ENCODE results near the gene TSPAN9. TPM values are rescaled to one million over a fixed set of nuclear protein-coding genes. Genes with fewer than 3 reads are reported as not detected.
A peak's percentile ranks its signal among the peaks of the same experiment; 100 is the strongest.

Gene TSPAN9
- total and polyA plus RNA-seq, 8 donors: 1.4 to 58.3 (median 7.9) TPM

DNA sequence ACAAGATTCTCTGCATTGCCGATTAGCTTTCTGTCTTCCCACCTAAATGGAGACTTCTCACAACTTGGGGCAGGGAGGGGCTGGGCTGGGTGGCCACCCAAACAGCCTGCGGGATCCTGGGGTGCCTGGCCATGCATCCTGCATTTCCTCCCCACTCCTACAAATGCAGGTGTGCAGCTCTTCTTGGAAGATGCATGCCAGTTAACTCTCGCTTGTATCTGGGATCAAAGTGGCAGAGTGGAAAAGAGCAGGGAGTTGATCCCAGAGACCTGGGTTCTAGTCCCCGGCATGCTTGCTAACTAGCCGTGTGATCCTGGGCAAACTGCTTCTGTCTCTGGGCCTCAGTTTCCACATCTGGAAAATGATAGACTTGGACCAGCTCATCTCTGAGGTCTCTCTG is 136.6 kb downstream of the TSPAN9 start:
- WGBS, 5 donors: 84 to 95% (median 91%) methylated on average over 4 to 5 of the region's 5 CpGs
- TF ChIP-seq, protein P1, sequence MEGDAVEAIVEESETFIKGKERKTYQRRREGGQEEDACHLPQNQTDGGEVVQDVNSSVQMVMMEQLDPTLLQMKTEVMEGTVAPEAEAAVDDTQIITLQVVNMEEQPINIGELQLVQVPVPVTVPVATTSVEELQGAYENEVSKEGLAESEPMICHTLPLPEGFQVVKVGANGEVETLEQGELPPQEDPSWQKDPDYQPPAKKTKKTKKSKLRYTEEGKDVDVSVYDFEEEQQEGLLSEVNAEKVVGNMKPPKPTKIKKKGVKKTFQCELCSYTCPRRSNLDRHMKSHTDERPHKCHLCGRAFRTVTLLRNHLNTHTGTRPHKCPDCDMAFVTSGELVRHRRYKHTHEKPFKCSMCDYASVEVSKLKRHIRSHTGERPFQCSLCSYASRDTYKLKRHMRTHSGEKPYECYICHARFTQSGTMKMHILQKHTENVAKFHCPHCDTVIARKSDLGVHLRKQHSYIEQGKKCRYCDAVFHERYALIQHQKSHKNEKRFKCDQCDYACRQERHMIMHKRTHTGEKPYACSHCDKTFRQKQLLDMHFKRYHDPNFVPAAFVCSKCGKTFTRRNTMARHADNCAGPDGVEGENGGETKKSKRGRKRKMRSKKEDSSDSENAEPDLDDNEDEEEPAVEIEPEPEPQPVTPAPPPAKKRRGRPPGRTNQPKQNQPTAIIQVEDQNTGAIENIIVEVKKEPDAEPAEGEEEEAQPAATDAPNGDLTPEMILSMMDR (IDR thresholded peaks at IDR 0.05): no peak
- no peak for TF ChIP-seq POLR2A (IDR thresholded peaks at IDR 0.05)
- no peak for TF ChIP-seq POLR2AphosphoS5 (IDR thresholded peaks at IDR 0.05)
- no peak for TF ChIP-seq EP300 (IDR thresholded peaks at IDR 0.05)
- Histone ChIP-seq H3K36me3 (peaks cover 0 to 22% (median 5%) of the 10 kb centered on the region in 4 donors), H3K9me3 (no peaks in the 10 kb centered on the region), H3K27ac (no peak overlapping the region), H3K4me1 (peaks cover 0 to 25% (median 10%) of the 10 kb centered on the region in 4 donors), H3K4me3 (no peak overlapping the region), H3K27me3 (no peaks in the 10 kb centered on the region)
- no peak for DNase-seq
- intact Hi-C loops (cut with DNase I; ENCODE audit: low total_unique reads): no loop called here

DNA sequence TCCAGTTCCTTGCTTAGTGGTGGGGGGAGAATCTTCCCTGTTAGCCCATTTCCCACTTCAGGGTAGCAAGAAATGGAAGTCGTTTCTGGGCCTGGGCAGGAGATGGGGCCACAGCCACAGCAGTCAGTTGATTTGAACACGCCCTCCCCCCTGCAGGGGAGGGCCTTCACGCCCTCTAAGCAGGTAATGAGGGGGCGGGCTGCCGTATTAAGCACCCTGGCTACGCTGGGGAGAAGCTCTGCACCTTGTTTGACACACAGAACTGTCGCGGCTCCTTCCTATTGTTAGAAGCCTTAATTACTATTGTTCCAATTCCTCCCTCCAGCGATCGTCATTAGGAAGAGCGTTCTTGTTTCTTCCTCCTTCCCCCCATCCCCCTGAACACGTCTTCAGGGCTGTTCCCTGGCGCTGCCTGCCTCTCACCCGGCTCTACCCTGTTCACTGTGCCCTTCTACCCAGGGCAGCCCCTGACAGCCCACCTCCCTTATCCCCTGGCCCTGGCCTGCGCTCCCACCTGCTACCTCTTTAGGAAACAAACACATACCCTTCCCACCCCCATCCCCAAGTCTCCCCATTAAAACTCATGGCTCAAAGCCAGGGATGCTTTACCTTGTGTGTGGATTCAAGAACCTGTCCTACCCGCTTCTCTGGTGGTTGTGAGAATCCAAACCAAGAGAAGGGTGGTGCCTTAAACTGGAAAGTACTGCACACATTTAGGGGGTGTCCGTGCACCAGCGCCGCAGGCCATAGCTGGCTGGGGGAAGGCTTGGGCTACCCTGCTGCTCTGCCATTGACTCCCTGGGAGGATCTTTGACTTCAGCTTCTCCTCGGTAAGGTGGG is 137.6 kb downstream of the TSPAN9 start:
- WGBS, 5 donors: 74 to 87% (median 85%) methylated on average over 20 of the region's 20 CpGs
- Histone ChIP-seq H3K27ac (no peak overlapping the region), H3K27me3 (no peaks in the 10 kb centered on the region), H3K9me3 (no peaks in the 10 kb centered on the region), H3K4me1 (peaks cover 7 to 35% (median 18%) of the 10 kb centered on the region in 4 donors), H3K4me3 (no peak overlapping the region), H3K36me3 (peaks cover 0 to 22% (median 5%) of the 10 kb centered on the region in 4 donors)
- intact Hi-C loops (cut with DNase I; ENCODE audit: low total_unique reads): no loop called here
- DNase-seq: no peak
- TF ChIP-seq POLR2A (IDR thresholded peaks at IDR 0.05): no peak
- TF ChIP-seq EP300 (IDR thresholded peaks at IDR 0.05): no peak
- TF ChIP-seq, protein P1 (IDR thresholded peaks at IDR 0.05): no peak
- TF ChIP-seq POLR2AphosphoS5 (IDR thresholded peaks at IDR 0.05): no peak

GRCh38 chr12:3215410-3215975 is 138.3 kb downstream of the TSPAN9 start:
- H3K36me3 ChIP-seq: peaks cover 0 to 22% (median 5%) of the 10 kb centered on the region in 4 donors
- H3K27me3 ChIP-seq: no peaks in the 10 kb centered on the region
- H3K9me3 ChIP-seq: no peaks in the 10 kb centered on the region
- no peak overlapping the region for H3K27ac ChIP-seq
- H3K4me3 ChIP-seq: no peak overlapping the region
- WGBS, 5 donors: 86 to 96% (median 92%) methylated on average over 13 of the region's 13 CpGs
- TF ChIP-seq, protein P1 (IDR thresholded peaks at IDR 0.05): no peak
- TF ChIP-seq POLR2AphosphoS5 (IDR thresholded peaks at IDR 0.05) (no peak), POLR2A (IDR thresholded peaks at IDR 0.05) (no peak), EP300 (IDR thresholded peaks at IDR 0.05) (no peak)
- no peak for DNase-seq
- intact Hi-C loops (cut with DNase I; ENCODE audit: low total_unique reads): no loop called here
- peaks cover 7 to 41% (median 18%) of the 10 kb centered on the region in 4 donors for H3K4me1 ChIP-seq

DNA sequence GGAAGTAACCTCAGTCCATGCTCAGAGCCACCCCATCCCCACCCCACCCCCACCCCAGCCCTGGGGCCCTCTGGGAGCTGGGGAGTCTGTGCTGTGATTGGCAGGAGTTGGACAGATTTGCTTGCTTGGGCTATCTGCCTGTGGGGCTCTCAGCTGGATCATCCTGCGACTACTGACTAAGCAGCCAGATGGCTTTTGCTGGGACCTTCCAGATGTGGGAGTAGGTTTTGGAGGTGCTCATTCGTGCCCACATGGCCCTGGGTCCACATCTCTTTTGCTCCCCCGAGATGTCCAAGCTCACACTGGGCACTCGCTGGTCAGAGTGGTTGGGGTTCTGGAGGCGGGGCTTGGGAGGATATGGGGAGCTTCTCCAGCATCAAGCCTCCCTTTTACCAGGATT is 138.9 kb downstream of the TSPAN9 start:
- no peak for DNase-seq
- Histone ChIP-seq H3K4me3 (no peak overlapping the region), H3K4me1 (peaks cover 7 to 46% (median 18%) of the 10 kb centered on the region in 4 donors), H3K27me3 (no peaks in the 10 kb centered on the region), H3K36me3 (peaks cover 0 to 22% (median 5%) of the 10 kb centered on the region in 4 donors), H3K27ac (peak overlapping the region in 3 of 5 donors; percentile 15 to 81 (median 76)), H3K9me3 (no peaks in the 10 kb centered on the region)
- WGBS, 5 donors: 73 to 100% (median 84%) methylated on average over 1 to 5 of the region's 5 CpGs
- intact Hi-C loops (cut with DNase I; ENCODE audit: low total_unique reads): no loop called here
- TF ChIP-seq, protein P1 (IDR thresholded peaks at IDR 0.05): no peak
- TF ChIP-seq POLR2AphosphoS5 (IDR thresholded peaks at IDR 0.05) (no peak), POLR2A (IDR thresholded peaks at IDR 0.05) (no peak), EP300 (IDR thresholded peaks at IDR 0.05) (no peak)
